GM12878 (cell line): ENCODE measurements around the gene PLEKHD1. TPM values are rescaled to one million over a fixed set of nuclear protein-coding genes. Genes with fewer than 3 reads are reported as not detected.

Experiments
- ATAC-seq: fragments of 200-7000 bp; cut with Tn5 transposase; 3 replicates; pipeline ENCODE4 v1.9.1; 2020; ENCODE audit warnings: mild to moderate bottlenecking, moderate library complexity
- BruUV-seq: library from RNA; stranded (reverse); fragments of 400-500 nt; replicated peaks from 2 replicates; lab custom pipeline; 2021; lab: Mats Ljungman, UMichigan
- CTCF ChIA-PET: fragments of 300-600 bp; sonication (Branson Sonifier 250); formaldehyde crosslinking; extraction: SDS; loops from one replicate; lab custom pipeline; 2021; ENCODE audit warnings: inconsistent platforms; lab: Yijun Ruan, JAX
- POLR2A ChIA-PET: fragments of 350-600 bp; formaldehyde crosslinking; extraction: SDS; loops from one replicate; lab custom pipeline; 2021; ENCODE audit warnings: inconsistent platforms; lab: Charles Lee
- RAD21 ChIA-PET: fragments of 300-600 bp; sonication (Branson Sonifier 250); formaldehyde crosslinking; loops from one replicate; lab custom pipeline; 2023; ENCODE audit warnings: antibody characterized with exemption; ENCODE audit not compliant: unreplicated experiment; lab: Charles Lee
- SMC1A ChIA-PET: fragments of 300-600 bp; sonication (Branson Sonifier 250); formaldehyde crosslinking; loops from one replicate; lab custom pipeline; 2023; ENCODE audit not compliant: unreplicated experiment, uncharacterized antibody; lab: Charles Lee
- DNase-seq: peaks from one replicate; pipeline ENCODE4 v3.0.0-alpha.2; 2011; ENCODE audit warnings: low read depth, low spot score
- FAIRE-seq: peaks from 3 replicates; lab custom pipeline; 2011; peaks lifted over from hg19 to GRCh38; lab: Jason Lieb, UNC
- H2AFZ ChIP-seq: 2 replicates; pipeline ENCODE4 v1.6.0; 2011; ENCODE audit warnings: low read depth, low read length, control low read depth; ENCODE audit not compliant: control insufficient read depth
- H3K27ac ChIP-seq: 2 replicates; pipeline ENCODE4 v1.5.1; 2011; ENCODE audit warnings: control low read depth; ENCODE audit not compliant: control insufficient read depth, insufficient read depth
- H3K27me3 ChIP-seq, 2 experiments: replicated peaks in 1 of 2; 2 replicates each; pipeline versions ENCODE4 v1.6.0 to v1.6.1; 2011; ENCODE audit warnings: low read length in 1 of 2; ENCODE audit not compliant: control insufficient read depth in 2 of 2, insufficient read depth in 2 of 2
- H3K36me3 ChIP-seq, 2 experiments: 2 replicates each; pipeline ENCODE4 v1.5.1; 2011; ENCODE audit warnings: low read length in 1 of 2; ENCODE audit not compliant: control insufficient read depth in 2 of 2, insufficient read depth in 2 of 2
- H3K4me1 ChIP-seq: 2 replicates; pipeline ENCODE4 v1.6.1; 2011; ENCODE audit warnings: mild to moderate bottlenecking, low read length, moderate library complexity, mixed read lengths; ENCODE audit not compliant: control insufficient read depth, insufficient read depth
- H3K4me2 ChIP-seq: 2 replicates; pipeline ENCODE4 v1.6.0; 2011; ENCODE audit warnings: control low read depth; ENCODE audit not compliant: control insufficient read depth, insufficient read depth
- H3K4me3 ChIP-seq: fragments of 200-600 bp; sonication (generic); 2 replicates; pipeline ENCODE4 v1.5.1; 2016
- H3K79me2 ChIP-seq: 2 replicates; pipeline ENCODE4 v1.6.0; 2011; ENCODE audit warnings: low read length; ENCODE audit not compliant: control insufficient read depth, insufficient read depth
- H3K9ac ChIP-seq: 2 replicates; pipeline ENCODE4 v1.8.0; 2011; ENCODE audit warnings: low read length, control low read depth, mixed read lengths; ENCODE audit not compliant: control insufficient read depth, insufficient read depth
- H3K9me3 ChIP-seq: replicated peaks from 3 replicates; pipeline ENCODE4 v1.5.1; 2011; ENCODE audit warnings: mild to moderate bottlenecking, low read length; ENCODE audit not compliant: control insufficient read depth, insufficient read depth
- H4K20me1 ChIP-seq: 2 replicates; pipeline ENCODE4 v1.6.0; 2011; ENCODE audit not compliant: control insufficient read depth, insufficient read depth
- BMI1 ChIP-seq: fragments of 450-650 bp; IDR thresholded peaks from 2 replicates; pipeline ENCODE4 v1.6.1; 2016; ENCODE audit warnings: mild to moderate bottlenecking, moderate library complexity, borderline replicate concordance
- CHD2 ChIP-seq: IDR thresholded peaks from 2 replicates; pipeline ENCODE4 v1.6.1; 2011; ENCODE audit warnings: low read depth, low read length, improper control_type of control experiment, borderline replicate concordance
- E2F4 ChIP-seq: IDR thresholded peaks from 2 replicates; pipeline ENCODE4 v1.6.1; 2012; ENCODE audit warnings: low read depth, low read length, improper control_type of control experiment
- HSF1 ChIP-seq: fragments of 150-350 bp; IDR thresholded peaks from 2 replicates; pipeline ENCODE4 v1.6.1; 2014; ENCODE audit warnings: mild to moderate bottlenecking, low read depth, low read length
- IKZF1 ChIP-seq: fragments of 450-650 bp; conservative IDR thresholded peaks from 2 replicates; pipeline ENCODE4 v1.6.1; 2017; ENCODE audit warnings: antibody characterized with exemption, mild to moderate bottlenecking
- KLF5 ChIP-seq: fragments of 450-650 bp; IDR thresholded peaks from 2 replicates; pipeline ENCODE4 v1.6.1; 2014; ENCODE audit warnings: mild to moderate bottlenecking; ENCODE audit not compliant: partially characterized antibody
- NR2C1 ChIP-seq: fragments of 450-650 bp; IDR thresholded peaks from 2 replicates; pipeline ENCODE4 v1.6.1; 2017; ENCODE audit warnings: antibody characterized with exemption, mild to moderate bottlenecking, moderate library complexity
- NR2F1 ChIP-seq: fragments of 450-650 bp; conservative IDR thresholded peaks from 2 replicates; pipeline ENCODE4 v1.6.1; 2017; ENCODE audit warnings: mild to moderate bottlenecking
- PAX8 ChIP-seq: fragments of 450-650 bp; IDR thresholded peaks from 2 replicates; pipeline ENCODE4 v1.6.1; 2017; ENCODE audit warnings: mild to moderate bottlenecking, moderate library complexity
- PBX3 ChIP-seq: IDR thresholded peaks from 2 replicates; pipeline ENCODE4 v1.6.1; 2011; ENCODE audit warnings: mild to moderate bottlenecking, low read depth, low read length, moderate library complexity; ENCODE audit not compliant: insufficient replicate concordance
- RCOR1 ChIP-seq: conservative IDR thresholded peaks from 2 replicates; pipeline ENCODE4 v1.6.1; 2012; ENCODE audit warnings: low read depth, low read length, improper control_type of control experiment
- RFX5 ChIP-seq: IDR thresholded peaks from 2 replicates; pipeline ENCODE4 v1.6.1; 2011; ENCODE audit warnings: low read depth, low read length, improper control_type of control experiment
- SP1 ChIP-seq: IDR thresholded peaks from one replicate; pipeline ENCODE4 v1.6.1; 2011; ENCODE audit warnings: low read depth, low read length
- TARDBP ChIP-seq: IDR thresholded peaks from 2 replicates; pipeline ENCODE4 v1.6.1; 2016; ENCODE audit warnings: borderline replicate concordance
- ZSCAN29 ChIP-seq: fragments of 450-650 bp; IDR thresholded peaks from 2 replicates; pipeline ENCODE4 v1.6.1; 2017; ENCODE audit warnings: mild to moderate bottlenecking, moderate library complexity
- whole genome bisulfite sequencing: methylation state at CpG from one replicate; pipeline ENCODE4 v1.1.6; 2016; ENCODE audit warnings: low lambda C conversion rate; ENCODE audit not compliant: insufficient replicate concordance, insufficient coverage; ENCODE audit errors: missing lambda C conversion rate; 5-methylcytosine and 5-hydroxymethylcytosine counted together
- in situ Hi-C: fragments of 300-500 bp; cut with MboI; formaldehyde crosslinking; loops from 9 replicates; pipeline ENCODE4 v1.14.3; 2018; ENCODE audit warnings: mixed read lengths
- intact Hi-C: fragments of 100-400 bp; cut with micrococcal nuclease; formaldehyde crosslinking; loops from one replicate; pipeline ENCODE4 v1.14.2; 2022; ENCODE audit not compliant: unreplicated experiment
- polyA plus RNA-seq, 11 experiments: library from polyadenylated mRNA; depleted of rRNA in 4 of 11; unstranded in 6 of 11; stranded (reverse) in 5 of 11; fragments of >200 nt; fragmentation: Nextera tagmentation in 4 of 11; fragmentation: Illumina TruSeq in 1 of 11; extraction: Ambion mirVana in 4 of 11; extraction: Trizol in 1 of 11; gene quantifications; 1 replicate in 1 of 11; 2 replicates in 10 of 11; pipeline versions ENCODE4 v1.2.1 to v1.2.3, GENCODE V29; 2011 to 2016; ENCODE audit warnings: inconsistent platforms in 2 of 11, missing spikeins in 2 of 11, low read depth in 1 of 11
- total RNA-seq, 4 experiments: library from RNA; depleted of rRNA in 3 of 4; stranded (reverse); fragments of >200 nt in 3 of 4; fragmentation: Illumina TruSeq in 1 of 4; extraction: Trizol in 1 of 4; gene quantifications; 2 replicates each; pipeline versions ENCODE4 v1.2.1 to v1.2.3, GENCODE V29; 2013 to 2021

The PLEKHD1 gene
- total and polyA plus RNA-seq, 10 of the 15 experiments (the other 5 are each of a cell fraction or from before 2014, with no cell fraction given), result 0.01 to 0.08 (median 0.04) TPM; not detected in 6

DNA sequence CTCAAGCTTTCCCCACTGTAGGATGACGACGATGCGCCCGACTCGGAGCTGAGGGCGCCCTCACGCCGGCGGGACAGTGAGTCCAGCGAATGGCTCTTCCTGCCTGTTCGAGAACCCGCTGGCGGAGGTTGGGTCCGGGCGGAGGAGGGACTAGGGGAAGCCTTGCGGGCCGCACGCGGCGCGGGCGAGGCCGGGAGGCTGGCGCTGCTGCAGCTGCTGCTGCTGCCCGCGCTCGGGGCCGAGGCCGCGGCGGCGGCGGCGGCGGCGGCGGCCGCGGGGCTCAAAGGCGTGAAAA, 88.3 kb downstream of the PLEKHD1 start:
- no peaks in the 10 kb centered on the region for H3K79me2 ChIP-seq
- TF ChIP-seq NR2F1 (no peak), TARDBP (no peak), PBX3 (no peak), HSF1 (no peak), SP1 (no peak), PAX8 (no peak), RCOR1 (no peak), IKZF1 (no peak), RFX5 (no peak), NR2C1 (no peak), E2F4 (no peak), BMI1 (no peak), ZSCAN29 (no peak), CHD2 (no peak), KLF5 (no peak)
- DNase-seq, result no peak
- no peak for ATAC-seq
- no peak overlapping the region for H2AFZ ChIP-seq
- POLR2A ChIA-PET, result no interaction called here
- H4K20me1 ChIP-seq, result no peaks in the 10 kb centered on the region
- H3K9me3 ChIP-seq, result no peaks in the 10 kb centered on the region; the same call in 2 of the 3 replicates
- no TSS peak for BruUV-seq
- no peaks in the 10 kb centered on the region for H3K36me3 ChIP-seq
- H3K4me1 ChIP-seq, result no peaks in the 10 kb centered on the region
- no peak overlapping the region for H3K9ac ChIP-seq
- WGBS, result 89% methylated on average over 30 of the region's 40 CpGs
- no peak overlapping the region for H3K4me3 ChIP-seq
- in situ Hi-C loops (no loop called here), intact Hi-C loops (loop anchor here (10.0 kb wide), 1 partner anchor 98 kb away; no protein-coding TSS in a partner anchor)
- no peak overlapping the region for H3K4me2 ChIP-seq
- CTCF ChIA-PET, result interaction anchor here (0.7 to 1.9 kb wide), 2 partner anchors 330 to 443 kb away, joined by 3 to 6 read pairs; no protein-coding TSS in a partner anchor
- FAIRE-seq, result no peak
- RAD21 ChIA-PET, result no interaction called here
- SMC1A ChIA-PET, result no interaction called here
- H3K27me3 ChIP-seq, result peaks cover 13 to 16% of the 10 kb centered on the region in 2 experiments
- no peak overlapping the region for H3K27ac ChIP-seq
